DOHH2 (cell line): Measurements from ENCODE around the gene RTF2.

ENCODE experiments used
- H3F3A ChIP-seq: fragments of 200-600 bp; sonication (generic), shearing (Covaris generic); 2 replicates; pipeline ENCODE4 v1.6.0; 2016; ENCODE audit warnings: antibody characterized with exemption, mild to moderate bottlenecking; ENCODE audit not compliant: control insufficient read depth, insufficient read depth
- H3K27ac ChIP-seq: fragments of 200-600 bp; sonication (generic); 2 replicates; pipeline ENCODE4 v1.5.1; 2014; ENCODE audit warnings: low read depth, mild to moderate bottlenecking, low read length, moderate library complexity
- H3K27me3 ChIP-seq: fragments of 200-600 bp; sonication (generic); 2 replicates; pipeline ENCODE4 v1.6.1; 2014; ENCODE audit warnings: mild to moderate bottlenecking, low read length, mixed read lengths; ENCODE audit not compliant: control insufficient read depth
- H3K36me3 ChIP-seq: fragments of 200-600 bp; sonication (generic); 2 replicates; pipeline ENCODE4 v1.6.1; 2014; ENCODE audit warnings: mild to moderate bottlenecking, low read length, moderate library complexity, mixed read lengths; ENCODE audit not compliant: control insufficient read depth
- H3K4me1 ChIP-seq: fragments of 200-600 bp; sonication (generic); 2 replicates; pipeline ENCODE4 v1.6.1; 2014; ENCODE audit warnings: mild to moderate bottlenecking, low read length, mixed read lengths; ENCODE audit not compliant: control insufficient read depth
- H3K4me2 ChIP-seq: fragments of 200-600 bp; sonication (generic); 2 replicates; pipeline ENCODE4 v1.6.0; 2014; ENCODE audit warnings: mild to moderate bottlenecking, low read length, moderate library complexity
- H3K4me3 ChIP-seq: fragments of 200-600 bp; sonication (generic); 2 replicates; pipeline ENCODE4 v1.5.1; 2014; ENCODE audit warnings: mild to moderate bottlenecking, low read length, mixed read lengths
- H3K79me2 ChIP-seq: fragments of 200-600 bp; sonication (generic); 2 replicates; pipeline ENCODE4 v1.6.1; 2014; ENCODE audit warnings: mild to moderate bottlenecking, low read length, mixed read lengths; ENCODE audit not compliant: control insufficient read depth
- H3K9me2 ChIP-seq: fragments of 200-600 bp; sonication (generic); replicated peaks from 2 replicates; pipeline ENCODE4 v1.6.1; 2014; ENCODE audit warnings: mild to moderate bottlenecking, low read length, mixed read lengths; ENCODE audit not compliant: control insufficient read depth
- H3K9me3 ChIP-seq: fragments of 200-600 bp; sonication (generic); 2 replicates; pipeline ENCODE4 v1.6.1; 2014; ENCODE audit warnings: antibody characterized with exemption, low read length, mixed read lengths; ENCODE audit not compliant: control insufficient read depth, insufficient read depth
- H4K20me1 ChIP-seq: fragments of 200-600 bp; sonication (generic); 2 replicates; pipeline ENCODE4 v1.6.0; 2014; ENCODE audit warnings: low read depth, mild to moderate bottlenecking, antibody characterized with exemption, low read length, moderate library complexity; ENCODE audit not compliant: control insufficient read depth, insufficient read depth
- CTCF ChIP-seq: fragments of 200-600 bp; sonication (generic); IDR thresholded peaks from one replicate; pipeline ENCODE4 v1.5.1; 2014; ENCODE audit warnings: antibody characterized with exemption, mild to moderate bottlenecking, low read depth, low read length; ENCODE audit not compliant: poor library complexity, severe bottlenecking
- EZH2phosphoT487 ChIP-seq: fragments of 200-600 bp; sonication (generic); IDR thresholded peaks from 2 replicates; pipeline ENCODE4 v1.6.1; 2017; ENCODE audit warnings: borderline replicate concordance, mild to moderate bottlenecking, antibody characterized with exemption, low read length, moderate library complexity, mixed read lengths

The RTF2 gene

GRCh38 chr20:56445130-56445529 lies 23.3 kb upstream of the RTF2 start:
- no peaks in the 10 kb centered on the region for H3K9me2 ChIP-seq
- no peaks in the 10 kb centered on the region for H3K27me3 ChIP-seq
- no peaks in the 10 kb centered on the region for H4K20me1 ChIP-seq
- H3K36me3 ChIP-seq = no peaks in the 10 kb centered on the region
- no peaks in the 10 kb centered on the region for H3K9me3 ChIP-seq
- H3K79me2 ChIP-seq = no peaks in the 10 kb centered on the region
- no peak overlapping the region for H3K27ac ChIP-seq
- no peaks in the 10 kb centered on the region; the same call in 1 of the 2 replicates for H3K4me1 ChIP-seq
- no peak overlapping the region for H3K4me2 ChIP-seq
- no peaks in the 10 kb centered on the region for H3F3A ChIP-seq
- H3K4me3 ChIP-seq = no peak overlapping the region
- no peak for TF ChIP-seq CTCF
- no peak for TF ChIP-seq EZH2phosphoT487

- H3K4me3 ChIP-seq = no peak overlapping the region
- H3K4me2 ChIP-seq = no peak overlapping the region
- no peaks in the 10 kb centered on the region for H3K36me3 ChIP-seq
- no peaks in the 10 kb centered on the region for H3F3A ChIP-seq
- no peaks in the 10 kb centered on the region for H3K9me3 ChIP-seq
- H3K79me2 ChIP-seq = no peaks in the 10 kb centered on the region
- H3K27me3 ChIP-seq = no peaks in the 10 kb centered on the region
- no peaks in the 10 kb centered on the region for H4K20me1 ChIP-seq
- H3K27ac ChIP-seq = no peak overlapping the region
- H3K9me2 ChIP-seq = no peaks in the 10 kb centered on the region
- H3K4me1 ChIP-seq = no peaks in the 10 kb centered on the region; the same call in 1 of the 2 replicates
- TF ChIP-seq EZH2phosphoT487 = no peak
- TF ChIP-seq CTCF = no peak
These were observed 22.9 kb upstream of the RTF2 start for GRCh38 chr20:56445540-56445939.

- no peaks in the 10 kb centered on the region for H3K9me3 ChIP-seq
- no peaks in the 10 kb centered on the region for H3F3A ChIP-seq
- no peaks in the 10 kb centered on the region for H4K20me1 ChIP-seq
- no peaks in the 10 kb centered on the region for H3K27me3 ChIP-seq
- H3K4me3 ChIP-seq = no peak overlapping the region
- TF ChIP-seq EZH2phosphoT487 (no peak), CTCF (no peak)
- H3K27ac ChIP-seq = no peak overlapping the region
- no peaks in the 10 kb centered on the region for H3K36me3 ChIP-seq
- no peaks in the 10 kb centered on the region for H3K9me2 ChIP-seq
- no peaks in the 10 kb centered on the region for H3K79me2 ChIP-seq
- no peak overlapping the region for H3K4me2 ChIP-seq
- H3K4me1 ChIP-seq = no peaks in the 10 kb centered on the region
These were observed 21.2 kb upstream of the RTF2 start for GRCh38 chr20:56447227-56447626.

- peaks cover 15% of the 10 kb centered on the region for H3K4me1 ChIP-seq
- no peaks in the 10 kb centered on the region for H3K27me3 ChIP-seq
- H3K79me2 ChIP-seq = no peaks in the 10 kb centered on the region
- TF ChIP-seq EZH2phosphoT487 = no peak
- H4K20me1 ChIP-seq = no peaks in the 10 kb centered on the region
- H3K9me3 ChIP-seq = no peaks in the 10 kb centered on the region
- H3K4me3 ChIP-seq = no peak overlapping the region
- no peaks in the 10 kb centered on the region for H3F3A ChIP-seq
- H3K36me3 ChIP-seq = no peaks in the 10 kb centered on the region
- H3K4me2 ChIP-seq = no peak overlapping the region
- H3K27ac ChIP-seq = no peak overlapping the region
- no peaks in the 10 kb centered on the region for H3K9me2 ChIP-seq
These were observed 19.0 kb upstream of the RTF2 start for GRCh38 chr20:56449459-56449858.
